ENCODE data around the gene MSANTD7.
"Not testable (repeated sequence)": the region's sequence is repeated elsewhere in the genome, so short reads cannot be mapped to it uniquely, and the experiment has no call there.

Gene MSANTD7

GRCh38 chr10:14806318-14806717 is 31.8 kb upstream of the MSANTD7 start:
- no peak overlapping the region for H3K4me3 ChIP-seq (ENCODE audit: severe bottlenecking)
- H3K9me3 ChIP-seq (ENCODE audit: severe bottlenecking), result no peaks in the 10 kb centered on the region
- TF ChIP-seq, protein P1, sequence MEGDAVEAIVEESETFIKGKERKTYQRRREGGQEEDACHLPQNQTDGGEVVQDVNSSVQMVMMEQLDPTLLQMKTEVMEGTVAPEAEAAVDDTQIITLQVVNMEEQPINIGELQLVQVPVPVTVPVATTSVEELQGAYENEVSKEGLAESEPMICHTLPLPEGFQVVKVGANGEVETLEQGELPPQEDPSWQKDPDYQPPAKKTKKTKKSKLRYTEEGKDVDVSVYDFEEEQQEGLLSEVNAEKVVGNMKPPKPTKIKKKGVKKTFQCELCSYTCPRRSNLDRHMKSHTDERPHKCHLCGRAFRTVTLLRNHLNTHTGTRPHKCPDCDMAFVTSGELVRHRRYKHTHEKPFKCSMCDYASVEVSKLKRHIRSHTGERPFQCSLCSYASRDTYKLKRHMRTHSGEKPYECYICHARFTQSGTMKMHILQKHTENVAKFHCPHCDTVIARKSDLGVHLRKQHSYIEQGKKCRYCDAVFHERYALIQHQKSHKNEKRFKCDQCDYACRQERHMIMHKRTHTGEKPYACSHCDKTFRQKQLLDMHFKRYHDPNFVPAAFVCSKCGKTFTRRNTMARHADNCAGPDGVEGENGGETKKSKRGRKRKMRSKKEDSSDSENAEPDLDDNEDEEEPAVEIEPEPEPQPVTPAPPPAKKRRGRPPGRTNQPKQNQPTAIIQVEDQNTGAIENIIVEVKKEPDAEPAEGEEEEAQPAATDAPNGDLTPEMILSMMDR (IDR thresholded peaks at IDR 0.05; ENCODE audit: poor library complexity, severe bottlenecking), result no peak
- peaks cover 22% of the 10 kb centered on the region for H3K4me1 ChIP-seq (ENCODE audit: insufficient read depth, poor library complexity, severe bottlenecking)
- no peak for DNase-seq (ENCODE audit: low spot score)
- ATAC-seq (ENCODE audit: low read depth), result peak; percentile 19; the same call in 1 of the 3 replicates
- H3K36me3 ChIP-seq (ENCODE audit: low read depth), result no peaks in the 10 kb centered on the region
- no peaks in the 10 kb centered on the region for H3K27me3 ChIP-seq (ENCODE audit: insufficient read depth, poor library complexity, severe bottlenecking)
- H3K27ac ChIP-seq (ENCODE audit: poor library complexity, severe bottlenecking), result no peak overlapping the region

DNA sequence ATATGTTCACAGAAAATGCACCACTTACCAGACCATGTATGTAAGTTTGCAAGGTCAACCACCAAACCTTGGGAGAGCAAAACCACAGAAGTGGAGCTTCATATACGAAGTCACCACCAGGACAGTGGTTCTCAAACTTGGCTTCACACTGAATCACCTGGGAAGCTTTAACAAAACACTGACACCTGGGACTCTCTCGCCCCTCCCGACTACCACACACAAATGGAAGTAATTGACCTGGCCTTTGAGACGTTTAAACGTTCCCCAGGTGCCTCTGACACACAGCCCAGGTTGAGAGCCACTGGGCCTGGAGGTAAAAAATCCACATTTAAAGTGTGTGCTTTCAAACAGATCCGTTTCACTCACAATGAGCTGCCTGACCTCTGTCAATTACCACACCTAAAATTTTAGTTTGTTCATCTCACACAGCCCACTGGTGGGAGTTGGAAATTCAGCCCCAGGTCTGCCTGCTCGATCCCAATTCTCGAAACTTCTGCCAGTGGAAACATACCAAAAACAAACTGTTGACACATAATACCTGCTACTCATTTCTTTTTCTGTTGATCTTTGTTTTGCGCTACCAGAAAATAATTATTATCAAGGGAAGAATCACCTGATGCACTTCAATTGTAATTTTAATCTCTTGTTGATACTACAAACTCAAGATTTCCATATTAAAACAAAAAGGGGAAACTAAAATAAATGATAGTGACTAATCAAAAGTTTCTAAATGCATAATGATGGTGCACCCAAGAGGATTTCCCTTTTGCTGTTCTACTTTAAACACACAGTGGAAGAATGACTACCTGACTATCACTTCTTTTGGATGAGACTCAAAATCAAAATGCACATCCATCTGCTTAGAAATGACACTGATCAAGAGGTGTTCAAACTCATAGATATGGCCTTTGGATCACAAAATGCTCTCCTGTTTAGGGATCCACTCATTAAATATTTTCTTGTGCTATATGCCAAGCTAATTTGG is 26.8 kb upstream of the MSANTD7 start:
- Histone ChIP-seq H3K27ac (ENCODE audit: poor library complexity, severe bottlenecking) (no peak overlapping the region), H3K4me3 (ENCODE audit: severe bottlenecking) (no peak overlapping the region), H3K27me3 (ENCODE audit: insufficient read depth, poor library complexity, severe bottlenecking) (no peaks in the 10 kb centered on the region), H3K9me3 (ENCODE audit: severe bottlenecking) (no peaks in the 10 kb centered on the region), H3K36me3 (ENCODE audit: low read depth) (no peaks in the 10 kb centered on the region), H3K4me1 (ENCODE audit: insufficient read depth, poor library complexity, severe bottlenecking) (peaks cover 17% of the 10 kb centered on the region)
- TF ChIP-seq, protein P1 (IDR thresholded peaks at IDR 0.05; ENCODE audit: poor library complexity, severe bottlenecking), result no peak
- DNase-seq (ENCODE audit: low spot score) (no peak), ATAC-seq (ENCODE audit: low read depth) (no peak)

- no peak for DNase-seq (ENCODE audit: low spot score)
- no peaks in the 10 kb centered on the region for H3K27me3 ChIP-seq (ENCODE audit: insufficient read depth, poor library complexity, severe bottlenecking)
- TF ChIP-seq, protein P1 (IDR thresholded peaks at IDR 0.05; ENCODE audit: poor library complexity, severe bottlenecking), result no peak
- no peak overlapping the region for H3K4me3 ChIP-seq (ENCODE audit: severe bottlenecking)
- H3K36me3 ChIP-seq (ENCODE audit: low read depth), result no peaks in the 10 kb centered on the region
- H3K9me3 ChIP-seq (ENCODE audit: severe bottlenecking), result no peaks in the 10 kb centered on the region
- peaks cover 14% of the 10 kb centered on the region for H3K4me1 ChIP-seq (ENCODE audit: insufficient read depth, poor library complexity, severe bottlenecking)
- no peak overlapping the region for H3K27ac ChIP-seq (ENCODE audit: poor library complexity, severe bottlenecking)
- no peak for ATAC-seq (ENCODE audit: low read depth)
Observed at GRCh38 chr10:14812271-14812670, 25.8 kb upstream of the MSANTD7 start.

DNA sequence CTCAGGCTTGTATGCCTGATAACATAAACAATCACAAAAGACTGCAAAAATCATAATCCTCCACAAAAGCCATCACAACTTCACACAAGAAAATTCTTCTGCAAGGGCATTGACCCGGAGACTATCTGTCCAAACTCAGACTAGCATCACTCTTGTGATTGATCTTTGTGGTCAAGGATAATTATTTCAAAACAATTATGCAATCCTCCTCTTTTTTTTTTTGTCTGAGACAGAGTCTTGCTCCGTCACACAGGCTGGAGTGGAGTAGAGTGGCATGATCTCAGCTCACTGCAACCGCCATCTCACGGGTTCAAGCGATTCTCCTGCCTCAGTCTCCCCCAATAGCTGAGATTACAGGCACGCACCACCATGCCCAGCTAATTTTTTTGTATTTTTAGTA is 22.4 kb upstream of the MSANTD7 start:
- H3K4me3 ChIP-seq (ENCODE audit: severe bottlenecking), result no peak overlapping the region
- TF ChIP-seq, protein P1 (IDR thresholded peaks at IDR 0.05; ENCODE audit: poor library complexity, severe bottlenecking), result no peak
- no peaks in the 10 kb centered on the region for H3K27me3 ChIP-seq (ENCODE audit: insufficient read depth, poor library complexity, severe bottlenecking)
- H3K36me3 ChIP-seq (ENCODE audit: low read depth), result no peaks in the 10 kb centered on the region
- no peaks in the 10 kb centered on the region for H3K9me3 ChIP-seq (ENCODE audit: severe bottlenecking)
- no peak for ATAC-seq (ENCODE audit: low read depth)
- H3K4me1 ChIP-seq (ENCODE audit: insufficient read depth, poor library complexity, severe bottlenecking), result peaks cover 12% of the 10 kb centered on the region
- H3K27ac ChIP-seq (ENCODE audit: poor library complexity, severe bottlenecking), result no peak overlapping the region
- no peak for DNase-seq (ENCODE audit: low spot score)

DNA sequence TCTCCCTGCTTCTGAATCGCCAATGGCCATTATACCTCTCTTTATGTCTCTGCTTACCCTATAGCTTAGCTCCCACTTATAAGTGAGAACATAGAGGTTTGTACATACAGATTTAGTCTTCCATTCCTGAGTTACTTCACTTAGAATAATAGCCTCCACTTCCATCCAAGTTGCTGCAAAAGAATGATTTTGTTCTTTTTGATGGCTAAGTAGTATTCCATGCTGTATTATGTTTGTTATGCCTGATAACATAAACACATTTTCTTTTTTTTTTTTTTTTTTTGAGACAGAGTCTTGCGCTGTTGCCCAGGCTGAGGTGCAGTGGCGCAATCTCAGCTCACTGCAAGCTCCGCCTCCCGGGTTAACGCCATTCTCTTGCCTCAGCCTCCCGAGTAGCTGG is 21.4 kb upstream of the MSANTD7 start:
- not testable (repeated sequence) for H3K9me3 ChIP-seq (ENCODE audit: severe bottlenecking); H3K27ac ChIP-seq (ENCODE audit: poor library complexity, severe bottlenecking); ATAC-seq (ENCODE audit: low read depth); DNase-seq (ENCODE audit: low spot score); H3K36me3 ChIP-seq (ENCODE audit: low read depth); H3K4me3 ChIP-seq (ENCODE audit: severe bottlenecking); H3K27me3 ChIP-seq (ENCODE audit: insufficient read depth, poor library complexity, severe bottlenecking)
- H3K4me1 ChIP-seq (ENCODE audit: insufficient read depth, poor library complexity, severe bottlenecking), result peaks cover 12% of the 10 kb centered on the region
